Fibroblast of pulmonary artery (primary cell): ENCODE results near the gene SLC38A11.

ENCODE experiments used
- DNase-seq: peaks from one replicate; pipeline ENCODE4 v3.0.0-alpha.2; 2010; ENCODE audit warnings: low read depth
- H3K4me3 ChIP-seq: replicated peaks from 2 replicates; pipeline ENCODE4 v1.5.1; 2011; ENCODE audit warnings: low read depth, mild to moderate bottlenecking, control low read depth, low read length, moderate library complexity
- TF ChIP-seq, protein P1 (sequence below): IDR thresholded peaks from 2 replicates; pipeline ENCODE4 v1.5.1; 2011; ENCODE audit warnings: mild to moderate bottlenecking, control low read depth, low read length, inconsistent platforms; ENCODE audit errors: missing control alignments

SLC38A11 gene

DNA sequence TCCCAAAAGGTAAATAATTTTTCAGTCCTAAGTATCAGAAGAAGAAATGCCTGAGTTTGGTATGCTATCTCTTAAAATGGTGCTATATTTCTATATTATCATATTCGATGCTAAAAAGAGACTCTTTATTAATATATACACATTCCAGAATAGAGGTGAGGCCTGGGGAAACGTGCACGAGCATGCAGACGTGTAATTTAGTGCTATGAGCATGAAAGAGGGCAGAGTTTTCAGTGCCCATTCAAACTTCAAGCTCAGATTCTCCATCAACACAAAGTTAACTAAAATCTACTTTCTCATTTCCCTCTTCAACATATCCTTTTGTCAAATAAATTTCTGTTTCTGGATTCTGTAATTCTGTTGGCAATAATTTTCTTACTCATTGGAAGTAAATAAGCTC, 108.0 kb downstream of the SLC38A11 start:
- H3K4me3 ChIP-seq: no peak overlapping the region
- no peak for DNase-seq
- TF ChIP-seq, protein P1, sequence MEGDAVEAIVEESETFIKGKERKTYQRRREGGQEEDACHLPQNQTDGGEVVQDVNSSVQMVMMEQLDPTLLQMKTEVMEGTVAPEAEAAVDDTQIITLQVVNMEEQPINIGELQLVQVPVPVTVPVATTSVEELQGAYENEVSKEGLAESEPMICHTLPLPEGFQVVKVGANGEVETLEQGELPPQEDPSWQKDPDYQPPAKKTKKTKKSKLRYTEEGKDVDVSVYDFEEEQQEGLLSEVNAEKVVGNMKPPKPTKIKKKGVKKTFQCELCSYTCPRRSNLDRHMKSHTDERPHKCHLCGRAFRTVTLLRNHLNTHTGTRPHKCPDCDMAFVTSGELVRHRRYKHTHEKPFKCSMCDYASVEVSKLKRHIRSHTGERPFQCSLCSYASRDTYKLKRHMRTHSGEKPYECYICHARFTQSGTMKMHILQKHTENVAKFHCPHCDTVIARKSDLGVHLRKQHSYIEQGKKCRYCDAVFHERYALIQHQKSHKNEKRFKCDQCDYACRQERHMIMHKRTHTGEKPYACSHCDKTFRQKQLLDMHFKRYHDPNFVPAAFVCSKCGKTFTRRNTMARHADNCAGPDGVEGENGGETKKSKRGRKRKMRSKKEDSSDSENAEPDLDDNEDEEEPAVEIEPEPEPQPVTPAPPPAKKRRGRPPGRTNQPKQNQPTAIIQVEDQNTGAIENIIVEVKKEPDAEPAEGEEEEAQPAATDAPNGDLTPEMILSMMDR: no peak

DNA sequence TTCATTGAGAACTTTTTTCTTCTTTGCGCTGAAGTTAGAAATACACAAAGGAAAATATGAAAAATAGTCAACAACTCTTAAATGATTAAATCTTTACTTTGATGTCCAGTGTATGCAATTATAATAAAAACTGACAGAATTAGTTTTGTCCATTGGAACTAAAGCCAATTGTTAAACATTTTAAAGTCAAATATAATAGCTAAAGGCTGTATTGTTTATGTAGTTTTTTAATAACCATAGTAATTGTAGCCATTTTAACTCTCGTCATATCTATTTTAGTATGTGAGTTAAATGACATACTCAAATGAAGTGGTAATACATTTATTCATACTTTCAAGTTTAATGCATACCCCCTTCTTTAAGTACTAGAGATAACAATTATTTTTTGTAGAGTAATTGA, 109.0 kb downstream of the SLC38A11 start:
- no peak overlapping the region for H3K4me3 ChIP-seq
- DNase-seq: no peak
- TF ChIP-seq, protein P1: no peak
